Liver (tissue), 10 donors: ENCODE data around the gene SLC16A5. TPM values are rescaled to one million over a fixed set of nuclear protein-coding genes. Genes with fewer than 3 reads are reported as not detected.

Source experiments
- DNase-seq: peaks from one replicate; pipeline ENCODE4 v3.0.0-alpha.2; 2017; ENCODE audit warnings: low spot score
- H3K27ac ChIP-seq, 2 donors: one replicate each; pipeline ENCODE4 v1.7.0; 2013; ENCODE audit warnings: inconsistent platforms in 2 of 2, low read length in 2 of 2, control low read depth in 1 of 2, low read depth in 1 of 2, mild to moderate bottlenecking in 1 of 2
- H3K27me3 ChIP-seq, 4 donors: one replicate each; pipeline versions ENCODE4 v1.6.1 to v1.7.0; 2013; ENCODE audit warnings: low read length in 3 of 4, inconsistent platforms in 1 of 4, mild to moderate bottlenecking in 1 of 4, moderate library complexity in 1 of 4; ENCODE audit not compliant: control insufficient read depth in 4 of 4, insufficient read depth in 4 of 4
- H3K36me3 ChIP-seq, 4 donors: one replicate each; pipeline versions ENCODE4 v1.6.1 to v1.7.0; 2013; ENCODE audit warnings: low read length in 3 of 4, mild to moderate bottlenecking in 3 of 4, low read depth in 1 of 4, moderate library complexity in 1 of 4; ENCODE audit not compliant: control insufficient read depth in 4 of 4, insufficient read depth in 3 of 4
- H3K4me1 ChIP-seq, 4 donors: one replicate each; pipeline versions ENCODE4 v1.6.1 to v1.7.0; 2013; ENCODE audit warnings: low read length in 3 of 4, mild to moderate bottlenecking in 3 of 4, moderate library complexity in 1 of 4; ENCODE audit not compliant: control insufficient read depth in 4 of 4, insufficient read depth in 4 of 4
- H3K4me3 ChIP-seq, 3 donors: one replicate each; pipeline versions ENCODE4 v1.6.1 to v1.7.0; 2013; ENCODE audit warnings: low read length in 3 of 3, control low read depth in 1 of 3, low read depth in 1 of 3, mild to moderate bottlenecking in 1 of 3
- H3K9ac ChIP-seq, 2 donors: one replicate each; pipeline ENCODE4 v1.7.0; 2013; ENCODE audit warnings: low read length in 2 of 2, mild to moderate bottlenecking in 2 of 2, moderate library complexity in 2 of 2, control low read depth in 1 of 2, low read depth in 1 of 2
- H3K9me3 ChIP-seq, 4 donors: one replicate each; pipeline versions ENCODE4 v1.6.1 to v1.7.0; 2013; ENCODE audit warnings: low read length in 3 of 4; ENCODE audit not compliant: control insufficient read depth in 4 of 4
- CTCF ChIP-seq: fragments of 150-350 bp; IDR thresholded peaks from 2 replicates; pipeline ENCODE4 v1.5.1; 2017; ENCODE audit warnings: improper control_type of control experiment, low read depth, low read length; ENCODE audit not compliant: missing input control
- FOXA1 ChIP-seq: IDR thresholded peaks from 2 replicates; pipeline ENCODE4 v1.6.1; 2016; ENCODE audit warnings: antibody characterized with exemption
- GABPA ChIP-seq, 2 donors: IDR thresholded peaks in 1 of 2; conservative IDR thresholded peaks in 1 of 2; 2 replicates each; pipeline ENCODE4 v1.6.1; 2016; ENCODE audit warnings: antibody characterized with exemption in 2 of 2, mild to moderate bottlenecking in 1 of 2, moderate library complexity in 1 of 2
- WGBS: extraction: QIAGEN DNeasy Blood & Tissue Kit; methylation state at CpG from one replicate; pipeline ENCODE4 v1.1.7; 2013; 5-methylcytosine and 5-hydroxymethylcytosine counted together
- polyA plus RNA-seq, 2 donors: library from polyadenylated mRNA; stranded (reverse) in 1 of 2; unstranded in 1 of 2; fragments of 200-250 nt in 1 of 2; fragments of >200 nt in 1 of 2; fragmentation: Nextera tagmentation in 1 of 2; extraction: Ambion mirVana in 1 of 2; gene quantifications; one replicate each; pipeline versions ENCODE4 v1.2.1 to v1.2.3, GENCODE V29; 2013 to 2015
- small RNA-seq: library from RNA; depleted of rRNA; stranded (forward); fragments of <200 nt; gene quantifications from one replicate; pipeline ENCODE3, GENCODE V24; 2014
- total RNA-seq, 2 donors: library from RNA; depleted of rRNA; stranded (reverse); fragments of >200 nt; gene quantifications; one replicate each; pipeline ENCODE4 v1.2.3, GENCODE V29; 2014
- donor health status: healthy.
- donor health status: healthy.
- donor health status: healthy.
- donor health status: healthy.
- donor health status: healthy.

SLC16A5 gene
- total and polyA plus RNA-seq, 4 donors, result 1.0 to 4.5 (median 2.6) TPM

- peak in 1 of 2 donors; percentile 58 for TF ChIP-seq GABPA (IDR thresholded peaks at IDR 0.05 in 1 of 2, conservative IDR thresholded peaks at IDR 0.05 in 1 of 2)
- TF ChIP-seq FOXA1, result peak; percentile 18
Observed at GRCh38 chr17:75154195-75155106, 66.7 kb downstream of the SLC16A5 start, which contains the start of gene JPT1 (continued).

GRCh38 chr17:75155191-75155601 lies 67.4 kb downstream of the SLC16A5 start:
- Histone ChIP-seq H3K4me1 (peaks cover 0 to 16% (median 7%) of the 10 kb centered on the region in 4 donors), H3K36me3 (no peaks in the 10 kb centered on the region), H3K9me3 (no peaks in the 10 kb centered on the region), H3K27me3 (no peaks in the 10 kb centered on the region), H3K27ac (no peak overlapping the region), H3K9ac (no peak overlapping the region), H3K4me3 (no peak overlapping the region)
- 95% methylated on average over 3 of the region's 3 CpGs for WGBS
- DNase-seq, result no peak
- no peak for TF ChIP-seq CTCF

Small RNA genes within 50 kb of the gene (small RNA-seq; reads per million reads assigned to genes)
- not detected for gene AC111186.1
- not detected for gene RF00019
- not detected for gene RN7SL573P

Other genes starting within 250 kb of the SLC16A5 start
- gene GRIN2C, start 228.1 kb upstream of the SLC16A5 start, total RNA-seq, result under 1 TPM in 1 of 2 donors, not detected in 1; 0.09 TPM
- under 1 TPM; 0.03 to 0.10 TPM for gene GRIN2C, start 228.1 kb upstream of the SLC16A5 start, polyA plus RNA-seq
- gene FDXR, start 215.0 kb upstream of the SLC16A5 start, total RNA-seq, result 1 to 10 TPM; 3.9 to 5.3 TPM
- gene FDXR, start 215.0 kb upstream of the SLC16A5 start, polyA plus RNA-seq, result 10 to 100 TPM in 1 of 2 donors, 1 to 10 TPM in 1; 3.9 to 10.1 TPM
- 1 to 10 TPM in 1 of 2 donors, not detected in 1; 7.1 TPM for gene FADS6, start 194.3 kb upstream of the SLC16A5 start, total RNA-seq
- gene FADS6, start 194.3 kb upstream of the SLC16A5 start, polyA plus RNA-seq, result 1 to 10 TPM; 2.1 to 4.2 TPM
- gene USH1G, start 164.7 kb upstream of the SLC16A5 start, total RNA-seq, result under 1 TPM in 1 of 2 donors, not detected in 1; under 0.01 TPM
- not detected for gene USH1G, start 164.7 kb upstream of the SLC16A5 start, polyA plus RNA-seq
- gene OTOP2, start 163.7 kb upstream of the SLC16A5 start, total RNA-seq, result not detected
- not detected for gene OTOP2, start 163.7 kb upstream of the SLC16A5 start, polyA plus RNA-seq
- not detected for gene OTOP3, start 152.1 kb upstream of the SLC16A5 start, total RNA-seq
- not detected for gene OTOP3, start 152.1 kb upstream of the SLC16A5 start, polyA plus RNA-seq
- gene HID1, start 115.2 kb upstream of the SLC16A5 start, total RNA-seq, result 1 to 10 TPM; 2.7 to 6.2 TPM
- 1 to 10 TPM; 3.5 to 3.8 TPM for gene HID1, start 115.2 kb upstream of the SLC16A5 start, polyA plus RNA-seq
- 1 to 10 TPM in 1 of 2 donors, under 1 TPM in 1; 0.70 to 1.5 TPM for gene CDR2L, start 100.3 kb upstream of the SLC16A5 start, total RNA-seq
- gene CDR2L, start 100.3 kb upstream of the SLC16A5 start, polyA plus RNA-seq, result 1 to 10 TPM in 1 of 2 donors, under 1 TPM in 1; 0.78 to 1.1 TPM
- 10 to 100 TPM; 20.5 to 29.9 TPM for gene MRPL58, start 75.3 kb upstream of the SLC16A5 start, total RNA-seq
- 10 to 100 TPM; 36.9 to 47.0 TPM for gene MRPL58, start 75.3 kb upstream of the SLC16A5 start, polyA plus RNA-seq
- 100 to 1,000 TPM; 102 to 128 TPM for gene ATP5PD, start 41.0 kb upstream of the SLC16A5 start, total RNA-seq
- gene ATP5PD, start 41.0 kb upstream of the SLC16A5 start, polyA plus RNA-seq, result 100 to 1,000 TPM; 241 to 378 TPM
- gene KCTD2, start 40.7 kb upstream of the SLC16A5 start, total RNA-seq, result 1 to 10 TPM; 5.6 to 8.2 TPM
- 1 to 10 TPM; 2.4 to 7.1 TPM for gene KCTD2, start 40.7 kb upstream of the SLC16A5 start, polyA plus RNA-seq
- gene ARMC7, start 22.0 kb downstream of the SLC16A5 start, total RNA-seq, result 1 to 10 TPM; 1.7 to 3.1 TPM
- gene ARMC7, start 22.0 kb downstream of the SLC16A5 start, polyA plus RNA-seq, result 1 to 10 TPM; 4.3 to 6.6 TPM
- gene NT5C, start 43.8 kb downstream of the SLC16A5 start, total RNA-seq, result 10 to 100 TPM; 13.6 to 27.2 TPM
- 10 to 100 TPM; 22.5 to 26.4 TPM for gene NT5C, start 43.8 kb downstream of the SLC16A5 start, polyA plus RNA-seq
- gene JPT1, start 66.6 kb downstream of the SLC16A5 start, total RNA-seq, result 10 to 100 TPM; 20.5 to 47.8 TPM
- gene JPT1, start 66.6 kb downstream of the SLC16A5 start, polyA plus RNA-seq, result 10 to 100 TPM; 41.1 to 46.8 TPM
- gene SUMO2, start 95.0 kb downstream of the SLC16A5 start, total RNA-seq, result 10 to 100 TPM; 20.9 to 79.0 TPM
- gene SUMO2, start 95.0 kb downstream of the SLC16A5 start, polyA plus RNA-seq, result 100 to 1,000 TPM in 1 of 2 donors, 10 to 100 TPM in 1; 22.0 to 160 TPM
- gene NUP85, start 117.7 kb downstream of the SLC16A5 start, total RNA-seq, result 10 to 100 TPM; 27.9 to 36.3 TPM
- gene NUP85, start 117.7 kb downstream of the SLC16A5 start, polyA plus RNA-seq, result 10 to 100 TPM; 15.2 to 31.2 TPM
- 10 to 100 TPM in 1 of 2 donors, 1 to 10 TPM in 1; 8.8 to 17.3 TPM for gene GGA3, start 173.7 kb downstream of the SLC16A5 start, total RNA-seq
- 1 to 10 TPM; 4.6 to 9.5 TPM for gene GGA3, start 173.7 kb downstream of the SLC16A5 start, polyA plus RNA-seq
- 10 to 100 TPM; 24.1 to 33.0 TPM for gene MRPS7, start 173.9 kb downstream of the SLC16A5 start, total RNA-seq
- gene MRPS7, start 173.9 kb downstream of the SLC16A5 start, polyA plus RNA-seq, result 10 to 100 TPM; 45.8 to 58.9 TPM
- 1 to 10 TPM; 6.2 to 8.6 TPM for gene MIF4GD, start 183.3 kb downstream of the SLC16A5 start, total RNA-seq
- gene MIF4GD, start 183.3 kb downstream of the SLC16A5 start, polyA plus RNA-seq, result 10 to 100 TPM; 10.8 to 13.6 TPM
- gene SLC25A19, start 201.5 kb downstream of the SLC16A5 start, total RNA-seq, result 1 to 10 TPM; 8.0 to 9.5 TPM
- 1 to 10 TPM; 4.7 to 5.2 TPM for gene SLC25A19, start 201.5 kb downstream of the SLC16A5 start, polyA plus RNA-seq